ENCODE measurements around the gene KATNAL2.
"Not testable (repeated sequence)": the region's sequence is repeated elsewhere in the genome, so short reads cannot be mapped to it uniquely, and the experiment has no call there.

KATNAL2 gene

GRCh38 chr18:47029684-47030353 is 112.4 kb downstream of the KATNAL2 start:
- not testable (repeated sequence) for DNase-seq (ENCODE audit: insufficient read length); FAIRE-seq

- DNase-seq (ENCODE audit: insufficient read length); FAIRE-seq: not testable (repeated sequence)
These were observed 113.5 kb downstream of the KATNAL2 start for GRCh38 chr18:47030887-47031286.

- FAIRE-seq: no peak
- no peak for DNase-seq (ENCODE audit: insufficient read length)
- no peak for TF ChIP-seq POLR2AphosphoS5 (IDR thresholded peaks at IDR 0.05; ENCODE audit: low read depth, low read length)
- no peak for TF ChIP-seq POLR2A (IDR thresholded peaks at IDR 0.05; ENCODE audit: low read depth, low read length)
- TF ChIP-seq TAF1 (IDR thresholded peaks at IDR 0.05; ENCODE audit: borderline replicate concordance, low read depth, low read length): no peak
These were observed 115.5 kb downstream of the KATNAL2 start for GRCh38 chr18:47032945-47033344.

GRCh38 chr18:47034591-47034990 is 117.2 kb downstream of the KATNAL2 start:
- not testable (repeated sequence) for FAIRE-seq; DNase-seq (ENCODE audit: insufficient read length)

GRCh38 chr18:47035156-47035671 is 117.8 kb downstream of the KATNAL2 start, which contains the start of gene ELOA2:
TSS of gene ELOA2 (minus strand) at chr18:47035621. CDS start at chr18:47035264, 357 bp downstream.
- DNase-seq (ENCODE audit: insufficient read length) (no peak), FAIRE-seq (no peak)
- TF ChIP-seq POLR2AphosphoS5 (IDR thresholded peaks at IDR 0.05; ENCODE audit: low read depth, low read length) (no peak), POLR2A (IDR thresholded peaks at IDR 0.05; ENCODE audit: low read depth, low read length) (no peak), TAF1 (IDR thresholded peaks at IDR 0.05; ENCODE audit: borderline replicate concordance, low read depth, low read length) (no peak)

- no peak for FAIRE-seq
- no peak for DNase-seq (ENCODE audit: insufficient read length)
- TF ChIP-seq POLR2AphosphoS5 (IDR thresholded peaks at IDR 0.05; ENCODE audit: low read depth, low read length) (no peak), TAF1 (IDR thresholded peaks at IDR 0.05; ENCODE audit: borderline replicate concordance, low read depth, low read length) (no peak), POLR2A (IDR thresholded peaks at IDR 0.05; ENCODE audit: low read depth, low read length) (no peak)
These were observed 119.0 kb downstream of the KATNAL2 start for GRCh38 chr18:47036298-47036874.

GRCh38 chr18:47036927-47037578 is 119.7 kb downstream of the KATNAL2 start:
- DNase-seq (ENCODE audit: insufficient read length) (no peak), FAIRE-seq (no peak)
- TF ChIP-seq POLR2AphosphoS5 (IDR thresholded peaks at IDR 0.05; ENCODE audit: low read depth, low read length): no peak
- TF ChIP-seq TAF1 (IDR thresholded peaks at IDR 0.05; ENCODE audit: borderline replicate concordance, low read depth, low read length): no peak
- no peak for TF ChIP-seq POLR2A (IDR thresholded peaks at IDR 0.05; ENCODE audit: low read depth, low read length)

GRCh38 chr18:47040982-47041381 is 123.6 kb downstream of the KATNAL2 start:
- FAIRE-seq (no peak), DNase-seq (ENCODE audit: insufficient read length) (no peak)
- TF ChIP-seq TAF1 (IDR thresholded peaks at IDR 0.05; ENCODE audit: borderline replicate concordance, low read depth, low read length) (no peak), POLR2AphosphoS5 (IDR thresholded peaks at IDR 0.05; ENCODE audit: low read depth, low read length) (no peak), POLR2A (IDR thresholded peaks at IDR 0.05; ENCODE audit: low read depth, low read length) (no peak)

- FAIRE-seq (peak; percentile 17), DNase-seq (ENCODE audit: insufficient read length) (no peak)
- TF ChIP-seq POLR2A (IDR thresholded peaks at IDR 0.05; ENCODE audit: low read depth, low read length): no peak
- TF ChIP-seq POLR2AphosphoS5 (IDR thresholded peaks at IDR 0.05; ENCODE audit: low read depth, low read length): no peak
- TF ChIP-seq TAF1 (IDR thresholded peaks at IDR 0.05; ENCODE audit: borderline replicate concordance, low read depth, low read length): no peak
These were observed 133.1 kb downstream of the KATNAL2 start for GRCh38 chr18:47050468-47050867.

GRCh38 chr18:47054369-47054768 is 137.0 kb downstream of the KATNAL2 start:
- FAIRE-seq: no peak
- no peak for DNase-seq (ENCODE audit: insufficient read length)
- no peak for TF ChIP-seq POLR2AphosphoS5 (IDR thresholded peaks at IDR 0.05; ENCODE audit: low read depth, low read length)
- no peak for TF ChIP-seq TAF1 (IDR thresholded peaks at IDR 0.05; ENCODE audit: borderline replicate concordance, low read depth, low read length)
- TF ChIP-seq POLR2A (IDR thresholded peaks at IDR 0.05; ENCODE audit: low read depth, low read length): no peak

GRCh38 chr18:47062471-47062870 is 145.1 kb downstream of the KATNAL2 start:
- no peak for TF ChIP-seq POLR2AphosphoS5 (IDR thresholded peaks at IDR 0.05; ENCODE audit: low read depth, low read length)
- FAIRE-seq: no peak
- no peak for DNase-seq (ENCODE audit: insufficient read length)

GRCh38 chr18:47063096-47063495 is 145.7 kb downstream of the KATNAL2 start:
- no peak for FAIRE-seq
- no peak for DNase-seq (ENCODE audit: insufficient read length)
- TF ChIP-seq POLR2A (IDR thresholded peaks at IDR 0.05; ENCODE audit: low read depth, low read length) (no peak), TAF1 (IDR thresholded peaks at IDR 0.05; ENCODE audit: borderline replicate concordance, low read depth, low read length) (no peak), POLR2AphosphoS5 (IDR thresholded peaks at IDR 0.05; ENCODE audit: low read depth, low read length) (no peak)
